NT2/D1 (cell line): Measurements from ENCODE around the gene TMEM184A.
A peak's percentile ranks its signal among the peaks of the same experiment; 100 is the strongest.

Experiments used
- DNase-seq: peaks from one replicate; pipeline ENCODE4 v3.0.0-alpha.2; 2011; ENCODE audit warnings: low read depth, low spot score
- H3K27me3 ChIP-seq: 2 replicates; pipeline ENCODE4 v1.6.0; 2011; ENCODE audit warnings: mild to moderate bottlenecking; ENCODE audit not compliant: insufficient read length, insufficient read depth
- H3K36me3 ChIP-seq: 2 replicates; pipeline ENCODE4 v1.6.1; 2011; ENCODE audit warnings: mild to moderate bottlenecking, low read length, mixed read lengths; ENCODE audit not compliant: insufficient read depth, insufficient read length
- H3K4me1 ChIP-seq: 2 replicates; pipeline ENCODE4 v1.5.1; 2011; ENCODE audit not compliant: insufficient read depth, insufficient read length
- H3K4me3 ChIP-seq: 2 replicates; pipeline ENCODE4 v1.5.1; 2011; ENCODE audit warnings: low read depth; ENCODE audit not compliant: insufficient read length
- H3K9ac ChIP-seq: 2 replicates; pipeline ENCODE4 v1.6.0; 2011; ENCODE audit warnings: low read depth; ENCODE audit not compliant: insufficient read length
- H3K9me3 ChIP-seq: 2 replicates; pipeline ENCODE4 v1.5.1; 2011; ENCODE audit warnings: mild to moderate bottlenecking, low read length; ENCODE audit not compliant: insufficient read depth
- SUZ12 ChIP-seq: IDR thresholded peaks from 2 replicates; pipeline ENCODE4 v1.6.1; 2011; ENCODE audit not compliant: insufficient read length, insufficient read depth; ENCODE audit errors: extremely low read depth
- YY1 ChIP-seq: IDR thresholded peaks from 2 replicates; pipeline ENCODE4 v1.6.1; 2011; ENCODE audit not compliant: insufficient read length, insufficient read depth
- ZNF274 ChIP-seq: IDR thresholded peaks from 2 replicates; pipeline ENCODE4 v1.6.1; 2011; ENCODE audit warnings: mild to moderate bottlenecking, low read depth, low read length

Gene TMEM184A

DNA sequence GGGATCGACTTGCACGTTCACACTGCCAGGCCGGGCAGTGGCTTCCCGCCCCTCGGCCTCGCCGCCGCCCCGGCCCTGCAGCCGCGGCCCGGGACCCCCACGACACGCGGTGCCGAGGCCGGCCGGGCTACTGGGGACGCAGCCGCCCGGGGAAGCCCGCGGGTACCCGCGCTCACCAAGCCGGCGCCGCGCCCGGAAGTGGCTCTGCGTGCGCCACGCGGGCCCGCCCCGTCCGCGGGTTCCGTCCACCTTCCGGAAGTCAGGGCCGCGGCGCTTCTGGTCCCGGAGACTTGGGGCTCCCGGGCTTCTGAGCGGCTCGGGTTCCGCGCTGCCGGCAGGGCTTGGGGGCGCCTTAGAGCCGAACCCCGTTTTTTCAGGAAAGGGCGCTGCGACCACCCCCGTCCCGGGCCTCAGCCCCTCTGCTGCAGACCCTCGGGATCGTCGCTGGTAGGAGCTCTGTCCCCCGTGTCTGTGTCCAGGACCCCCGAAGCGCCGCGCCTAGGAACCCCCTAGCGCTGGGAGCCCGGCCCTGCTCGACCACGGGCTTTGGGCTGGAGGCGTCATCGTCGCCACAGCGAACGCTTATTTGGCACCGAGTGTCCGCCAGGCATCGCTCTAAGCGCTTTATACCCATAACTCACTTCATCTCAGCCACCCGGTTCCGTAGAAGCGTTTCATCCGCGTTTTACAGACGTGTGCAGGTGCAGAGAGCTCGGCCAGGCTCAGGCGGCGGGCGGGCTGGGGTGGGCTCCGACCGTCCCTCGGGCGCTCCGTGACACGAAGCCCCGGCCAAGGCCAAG lies 14.0 kb upstream of the TMEM184A start, which contains the start of gene PSMG3:
Gene PSMG3, minus strand, starts transcription at position 200 of the 800 bp plus-strand sequence. CDS start 693 bp downstream, outside the sequence.
- peak within 1 kb of the TSS; percentile 95 for H3K9ac ChIP-seq
- TF ChIP-seq YY1: no peak
- no peak for TF ChIP-seq ZNF274
- TF ChIP-seq SUZ12: no peak
- H3K4me3 ChIP-seq: peak within 1 kb of the TSS; percentile 93
- DNase-seq: peak; percentile 91
- H3K27me3 ChIP-seq: no peaks in the 10 kb centered on the region
- no peaks in the 10 kb centered on the region for H3K9me3 ChIP-seq
- H3K36me3 ChIP-seq: peaks cover 35% of the 10 kb centered on the region
- peaks cover 16% of the 10 kb centered on the region for H3K4me1 ChIP-seq

- peaks cover 39% of the 10 kb centered on the region for H3K36me3 ChIP-seq
These were observed 13.4 kb upstream of the TMEM184A start for GRCh38 chr7:1569440-1569832.

DNA sequence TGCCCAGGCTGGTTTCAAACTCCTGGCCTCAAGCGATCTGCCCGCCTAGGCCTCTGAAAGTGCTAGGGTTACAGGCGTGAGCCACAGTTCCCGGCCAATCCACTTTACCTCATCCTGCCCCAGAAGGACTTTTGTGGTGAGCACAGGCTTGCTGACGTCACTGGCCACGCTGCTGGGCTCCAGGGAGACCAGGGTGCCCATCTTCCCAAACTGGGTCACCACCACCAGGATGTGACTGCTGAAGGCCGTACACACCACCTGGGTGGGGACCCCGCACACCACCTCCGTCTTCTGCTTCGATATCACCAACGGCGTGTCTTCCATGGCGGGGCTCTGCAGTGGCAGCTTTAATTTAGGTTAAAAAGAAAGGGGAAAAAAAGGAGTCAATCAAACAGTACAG lies 13.0 kb upstream of the TMEM184A start:
- no peak for DNase-seq
- H3K9ac ChIP-seq: peak overlapping the region; percentile 95
- no peaks in the 10 kb centered on the region for H3K27me3 ChIP-seq
- TF ChIP-seq YY1 (no peak), SUZ12 (no peak), ZNF274 (no peak)
- no peaks in the 10 kb centered on the region for H3K9me3 ChIP-seq
- H3K36me3 ChIP-seq: peaks cover 42% of the 10 kb centered on the region
- peak overlapping the region; percentile 93 for H3K4me3 ChIP-seq
- H3K4me1 ChIP-seq: peaks cover 16% of the 10 kb centered on the region

More at GRCh38 chr7:1569440-1569832, 13.4 kb upstream of the TMEM184A start:
- peak overlapping the region; percentile 95 for H3K9ac ChIP-seq
- no peak for DNase-seq
- H3K4me3 ChIP-seq: peak overlapping the region; percentile 93
- no peaks in the 10 kb centered on the region for H3K9me3 ChIP-seq
- no peaks in the 10 kb centered on the region for H3K27me3 ChIP-seq
- no peak for TF ChIP-seq YY1
- no peak for TF ChIP-seq SUZ12
- TF ChIP-seq ZNF274: no peak
- peaks cover 16% of the 10 kb centered on the region for H3K4me1 ChIP-seq

DNA sequence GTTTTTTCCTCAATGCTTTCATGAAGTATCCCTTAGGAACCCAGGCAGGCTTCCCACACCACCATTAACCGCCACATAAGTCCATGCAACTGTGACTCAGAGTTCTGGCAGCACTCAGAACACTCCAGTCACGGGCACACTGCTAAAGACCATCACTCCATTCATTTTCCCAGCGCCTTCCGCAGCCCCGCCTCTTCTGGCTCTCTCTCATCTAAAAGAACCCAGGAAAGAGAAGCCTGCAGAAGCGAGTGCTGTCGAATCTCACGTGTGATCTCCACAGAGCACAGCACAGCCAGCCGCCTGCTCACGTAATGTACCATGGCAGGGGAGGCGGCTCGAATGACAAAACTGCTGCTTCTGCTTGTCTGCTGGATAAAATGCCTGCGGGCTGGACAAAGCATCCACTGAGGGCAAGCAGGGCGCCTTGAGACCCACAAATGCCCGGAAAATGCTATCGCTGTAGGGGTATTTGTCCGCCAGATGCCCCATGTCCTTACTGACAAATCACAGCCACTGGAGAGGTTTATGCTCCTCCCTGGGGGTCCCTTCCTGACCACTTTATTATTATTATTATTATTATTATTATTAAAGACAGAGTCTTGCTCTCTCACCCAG lies 12.0 kb upstream of the TMEM184A start:
- no peaks in the 10 kb centered on the region for H3K27me3 ChIP-seq
- H3K4me3 ChIP-seq: no peak overlapping the region
- DNase-seq: no peak
- no peak for TF ChIP-seq SUZ12
- no peak for TF ChIP-seq YY1
- no peak for TF ChIP-seq ZNF274
- peaks cover 42% of the 10 kb centered on the region for H3K36me3 ChIP-seq
- peak overlapping the region; percentile 14 for H3K9ac ChIP-seq
- H3K9me3 ChIP-seq: no peaks in the 10 kb centered on the region
- peaks cover 16% of the 10 kb centered on the region for H3K4me1 ChIP-seq

- Histone ChIP-seq H3K4me1 (peaks cover 21% of the 10 kb centered on the region), H3K9ac (peak overlapping the region; percentile 33), H3K4me3 (no peak overlapping the region), H3K36me3 (peaks cover 42% of the 10 kb centered on the region), H3K9me3 (no peaks in the 10 kb centered on the region), H3K27me3 (no peaks in the 10 kb centered on the region)
- DNase-seq: peak; percentile 39
- no peak for TF ChIP-seq SUZ12
These were observed 11.2 kb upstream of the TMEM184A start for GRCh38 chr7:1567049-1567771.

DNA sequence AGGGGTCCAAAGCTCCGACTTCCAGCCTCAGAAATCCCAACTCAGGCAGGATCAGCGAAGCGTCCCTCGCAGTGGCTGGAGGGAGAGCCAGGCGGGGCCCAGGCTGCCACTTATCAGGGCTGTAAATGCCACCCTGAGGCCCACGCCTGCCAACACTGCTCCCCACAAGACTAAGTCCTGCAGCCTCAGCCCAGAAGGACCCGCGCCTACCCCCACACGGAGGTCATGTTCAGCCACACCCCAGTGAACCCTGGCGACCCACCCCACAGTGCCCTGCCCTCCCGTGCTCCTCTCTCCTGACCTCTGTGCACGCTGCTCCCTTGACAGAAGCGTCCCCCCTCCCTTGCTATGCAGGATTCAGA lies 10.7 kb upstream of the TMEM184A start:
- Histone ChIP-seq H3K36me3 (peaks cover 39% of the 10 kb centered on the region), H3K4me1 (peaks cover 24% of the 10 kb centered on the region), H3K9ac (peak overlapping the region; percentile 33), H3K4me3 (no peak overlapping the region), H3K9me3 (no peaks in the 10 kb centered on the region), H3K27me3 (no peaks in the 10 kb centered on the region)
- TF ChIP-seq SUZ12 (no peak), ZNF274 (no peak), YY1 (no peak)
- no peak for DNase-seq

- TF ChIP-seq ZNF274: no peak
- no peak for TF ChIP-seq YY1
- TF ChIP-seq SUZ12: no peak
- Histone ChIP-seq H3K27me3 (no peaks in the 10 kb centered on the region), H3K4me3 (no peak overlapping the region), H3K4me1 (peaks cover 30% of the 10 kb centered on the region), H3K9me3 (no peaks in the 10 kb centered on the region), H3K9ac (no peak overlapping the region), H3K36me3 (peaks cover 39% of the 10 kb centered on the region)
- no peak for DNase-seq
These were observed 8.6 kb upstream of the TMEM184A start for GRCh38 chr7:1564603-1565022.
